ENCODE measurements around the gene LRRC36.

DNA sequence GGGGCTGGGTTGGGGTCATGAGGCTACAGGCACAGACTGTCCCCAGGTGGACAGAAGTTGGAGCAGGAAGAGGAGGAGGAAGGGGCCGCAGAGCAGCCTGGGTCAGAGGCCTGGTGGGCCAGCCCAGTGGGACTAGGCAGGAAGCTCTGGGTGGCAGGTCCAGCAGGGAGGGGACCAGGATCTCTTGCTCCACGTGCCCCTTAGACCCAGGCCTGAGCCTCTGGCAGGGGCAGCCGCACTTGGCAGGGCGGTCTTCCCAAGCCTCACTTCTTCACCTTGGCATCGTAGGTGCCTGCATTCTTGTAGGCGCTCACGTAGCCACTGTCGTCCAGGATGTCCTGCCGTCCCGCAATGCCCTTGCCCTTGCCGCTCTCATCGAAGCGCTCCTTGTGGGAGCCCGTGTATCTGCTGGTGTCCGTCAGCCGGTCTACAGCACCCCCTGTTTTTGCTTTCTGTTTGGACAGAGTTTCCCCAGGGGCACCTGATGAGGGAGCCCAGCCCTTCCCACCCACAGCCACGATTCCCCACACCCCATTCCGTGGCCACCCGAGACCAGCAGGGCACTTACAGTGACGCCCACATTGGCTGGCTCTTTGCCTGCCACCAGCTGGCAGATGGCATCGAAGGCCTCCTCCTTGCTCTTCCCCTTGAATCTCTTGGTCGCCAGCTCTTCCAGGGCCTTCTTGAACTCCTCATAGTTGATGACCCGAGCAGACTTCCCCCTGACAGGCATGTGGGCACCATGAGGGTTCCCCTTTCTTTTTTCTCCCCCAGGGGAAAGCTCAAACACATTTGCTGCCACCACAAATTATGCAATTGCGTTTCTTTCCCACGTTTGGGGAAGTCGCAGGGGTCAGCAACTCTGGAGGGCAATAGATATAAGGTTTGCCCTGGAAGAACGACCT, 63.5 kb downstream of the LRRC36 start:
- TF ChIP-seq, protein P1, sequence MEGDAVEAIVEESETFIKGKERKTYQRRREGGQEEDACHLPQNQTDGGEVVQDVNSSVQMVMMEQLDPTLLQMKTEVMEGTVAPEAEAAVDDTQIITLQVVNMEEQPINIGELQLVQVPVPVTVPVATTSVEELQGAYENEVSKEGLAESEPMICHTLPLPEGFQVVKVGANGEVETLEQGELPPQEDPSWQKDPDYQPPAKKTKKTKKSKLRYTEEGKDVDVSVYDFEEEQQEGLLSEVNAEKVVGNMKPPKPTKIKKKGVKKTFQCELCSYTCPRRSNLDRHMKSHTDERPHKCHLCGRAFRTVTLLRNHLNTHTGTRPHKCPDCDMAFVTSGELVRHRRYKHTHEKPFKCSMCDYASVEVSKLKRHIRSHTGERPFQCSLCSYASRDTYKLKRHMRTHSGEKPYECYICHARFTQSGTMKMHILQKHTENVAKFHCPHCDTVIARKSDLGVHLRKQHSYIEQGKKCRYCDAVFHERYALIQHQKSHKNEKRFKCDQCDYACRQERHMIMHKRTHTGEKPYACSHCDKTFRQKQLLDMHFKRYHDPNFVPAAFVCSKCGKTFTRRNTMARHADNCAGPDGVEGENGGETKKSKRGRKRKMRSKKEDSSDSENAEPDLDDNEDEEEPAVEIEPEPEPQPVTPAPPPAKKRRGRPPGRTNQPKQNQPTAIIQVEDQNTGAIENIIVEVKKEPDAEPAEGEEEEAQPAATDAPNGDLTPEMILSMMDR (IDR thresholded peaks at IDR 0.05) = no peak
- TF ChIP-seq POLR2A (IDR thresholded peaks at IDR 0.05; ENCODE audit: low read depth) = no peak
- no peak for TF ChIP-seq POLR2AphosphoS5 (IDR thresholded peaks at IDR 0.05)

Data from esophagus muscularis mucosa (tissue), 3 donors.